GM21576 (cell line): ENCODE measurements around the gene SNRPA1.
A peak's percentile ranks its signal among the peaks of the same experiment; 100 is the strongest.

Source experiments
- ATAC-seq: cut with Tn5 transposase; IDR thresholded peaks from one replicate; pipeline ENCODE4 v1.9.1; 2021; ENCODE audit warnings: mild to moderate bottlenecking, moderate library complexity; ENCODE audit not compliant: unreplicated experiment

The SNRPA1 gene

DNA sequence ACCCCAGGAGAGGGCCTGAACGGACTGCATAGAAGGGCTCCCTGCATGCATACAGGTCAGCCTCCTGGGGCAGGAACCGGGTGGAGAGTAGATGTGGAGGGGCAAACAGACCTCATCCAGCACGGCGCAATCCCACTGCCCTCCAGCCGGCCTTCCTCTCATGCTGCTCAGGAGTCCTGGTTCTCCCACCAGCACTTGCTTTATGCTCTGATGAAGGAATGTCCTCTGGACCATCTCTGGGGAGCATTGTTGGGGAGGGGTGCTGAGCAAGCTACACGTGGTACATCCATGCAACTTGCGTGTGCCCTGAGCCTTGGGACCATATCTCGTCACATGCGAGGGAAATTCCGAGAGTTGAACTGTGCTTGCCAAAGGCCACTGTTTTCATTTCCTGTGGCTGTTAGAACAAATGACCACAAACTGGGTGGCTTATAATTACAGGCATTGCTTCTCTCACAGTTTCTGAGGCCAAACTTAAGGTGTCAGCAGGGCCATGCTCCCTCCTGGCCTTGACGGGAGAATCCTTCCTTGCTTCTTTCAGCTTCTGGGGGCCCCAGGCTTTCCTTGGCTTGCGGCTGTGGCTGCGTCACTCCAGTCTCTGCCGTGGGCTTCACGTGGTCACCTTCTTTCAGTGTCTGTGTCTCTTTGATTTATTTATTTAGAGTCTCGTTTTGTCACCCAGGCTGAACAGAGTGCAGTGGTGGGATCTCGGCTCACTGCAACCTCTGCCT is 30.0 kb downstream of the SNRPA1 start:
- no peak for ATAC-seq

DNA sequence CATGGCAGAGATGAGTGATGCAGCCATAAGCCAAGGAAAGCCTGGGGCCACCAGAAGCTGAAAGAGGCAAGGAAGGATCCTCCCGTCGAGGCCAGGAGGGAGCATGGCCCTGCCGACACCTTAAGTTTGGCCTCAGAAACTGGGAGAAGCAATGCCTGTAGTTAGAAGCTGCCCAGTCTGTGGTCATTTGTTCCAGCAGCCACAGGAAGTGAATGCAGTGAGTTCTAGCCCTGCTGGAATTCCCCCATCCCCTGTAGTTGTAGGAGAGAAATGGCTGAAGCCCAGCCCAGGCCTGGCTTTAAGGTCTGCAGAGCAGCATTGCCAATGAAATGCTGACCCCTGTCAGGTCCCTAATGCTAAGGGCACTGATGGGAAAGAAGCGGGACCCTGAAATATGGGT is 31.0 kb downstream of the SNRPA1 start:
- ATAC-seq, result no peak

DNA sequence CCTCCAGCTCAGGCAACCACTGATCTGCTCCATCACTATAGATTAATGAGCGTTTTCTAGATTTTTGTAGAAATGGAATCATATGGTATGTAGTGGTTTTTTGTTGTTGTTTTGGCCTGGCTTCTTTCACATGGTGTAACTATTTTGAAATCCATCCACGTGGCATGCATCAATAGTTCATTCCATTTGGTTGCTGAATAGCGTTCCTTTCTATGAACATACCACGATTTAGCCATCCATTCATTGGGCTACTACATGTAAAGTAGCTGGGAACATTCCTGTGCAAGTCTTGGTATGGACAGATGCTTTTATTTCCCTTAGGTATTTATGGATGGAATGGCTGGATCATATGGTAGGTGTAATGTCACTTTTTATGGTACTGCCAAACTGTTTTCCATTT is 32.5 kb downstream of the SNRPA1 start:
- no peak for ATAC-seq

DNA sequence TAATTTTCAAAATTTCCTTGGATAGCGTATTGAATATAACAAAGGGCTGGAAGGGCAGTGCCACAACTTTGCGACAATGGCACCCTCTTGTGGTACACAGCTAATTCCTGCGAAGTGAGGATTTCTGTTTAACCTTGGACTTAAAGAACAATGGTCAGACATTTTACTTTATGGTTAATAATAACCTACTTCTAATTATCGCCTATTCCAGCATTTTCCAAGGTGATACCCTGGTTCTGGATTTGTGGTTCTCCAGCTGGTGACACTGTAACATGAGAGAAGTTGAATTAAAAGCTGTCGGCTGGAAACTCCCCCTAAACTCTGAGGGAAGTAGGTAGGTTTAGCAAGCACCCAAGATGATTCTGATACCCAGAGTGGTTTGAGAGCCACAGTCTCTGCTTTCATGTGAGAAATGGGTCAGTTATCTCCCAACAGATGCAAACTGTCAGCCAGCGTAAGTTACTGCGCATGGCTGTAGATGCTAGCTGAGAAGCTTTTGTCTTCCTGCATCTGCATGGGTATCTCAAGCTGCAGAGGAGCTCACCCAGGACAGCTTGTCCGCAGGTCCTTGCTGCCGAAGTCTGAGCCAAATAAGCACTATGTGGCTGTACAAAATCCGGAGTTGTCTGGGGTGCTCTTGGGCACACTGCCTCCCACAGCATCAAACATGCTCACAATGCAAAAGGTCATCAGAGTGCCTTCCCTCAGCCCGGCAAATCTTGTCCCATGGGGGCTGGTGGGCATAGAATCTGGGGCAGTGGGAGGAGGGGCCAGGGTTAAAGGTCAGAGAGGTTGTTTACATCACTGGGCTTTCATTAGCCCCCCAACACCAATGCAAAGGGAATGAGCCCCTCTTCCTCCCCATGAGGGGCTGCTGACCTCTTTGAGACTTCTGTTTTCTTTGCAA is 36.6 kb downstream of the SNRPA1 start:
- ATAC-seq, result peak; percentile 65

DNA sequence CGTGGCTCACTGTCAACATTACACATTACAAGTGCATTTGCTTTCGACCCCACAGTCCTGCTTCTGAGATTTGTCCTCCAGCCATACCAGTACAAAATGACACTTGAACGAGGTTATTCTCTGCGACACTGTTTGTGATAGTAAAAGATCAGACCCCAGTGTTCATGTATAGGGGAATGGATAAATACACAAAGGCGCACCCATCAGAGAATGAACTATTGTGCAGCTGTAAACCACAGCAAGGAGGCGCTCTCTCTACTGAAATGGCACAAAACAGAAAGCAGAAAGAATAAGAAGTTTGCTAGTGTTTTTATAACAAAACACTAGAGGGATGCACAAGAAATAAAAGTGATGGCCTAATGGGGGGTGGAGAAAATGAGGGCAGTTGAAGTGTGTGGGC is 38.3 kb downstream of the SNRPA1 start:
- ATAC-seq, result no peak

DNA sequence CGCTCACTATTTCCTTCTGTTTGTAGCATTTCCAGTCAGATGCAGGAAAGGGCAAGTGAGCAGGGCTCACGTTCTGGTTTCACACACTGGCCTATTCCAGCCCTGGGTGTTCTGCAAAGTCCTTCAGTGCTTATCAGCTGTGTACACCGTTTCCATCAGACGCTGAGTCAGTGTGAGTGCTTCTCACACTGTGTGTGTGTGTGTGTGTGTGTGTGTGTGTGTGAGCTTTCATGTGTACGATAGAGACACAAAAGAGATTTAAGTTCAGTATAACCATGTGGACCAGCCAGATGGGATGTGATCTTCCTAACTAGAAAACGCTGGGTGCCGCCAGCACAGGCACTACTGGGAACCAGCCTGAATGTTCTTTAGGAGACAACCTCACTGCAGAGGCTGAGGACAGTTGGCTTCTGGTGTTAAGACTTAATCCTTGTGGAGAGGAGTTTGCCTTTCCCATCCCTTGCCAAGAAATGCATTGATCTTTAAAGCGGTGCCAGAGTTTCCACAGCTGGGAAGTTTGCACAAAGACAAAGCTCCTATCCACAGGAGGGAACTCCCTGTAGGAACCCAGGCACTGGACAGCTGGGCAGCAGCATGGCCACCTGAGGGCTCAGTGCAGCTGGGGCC is 39.3 kb downstream of the SNRPA1 start:
- ATAC-seq, result no peak

DNA sequence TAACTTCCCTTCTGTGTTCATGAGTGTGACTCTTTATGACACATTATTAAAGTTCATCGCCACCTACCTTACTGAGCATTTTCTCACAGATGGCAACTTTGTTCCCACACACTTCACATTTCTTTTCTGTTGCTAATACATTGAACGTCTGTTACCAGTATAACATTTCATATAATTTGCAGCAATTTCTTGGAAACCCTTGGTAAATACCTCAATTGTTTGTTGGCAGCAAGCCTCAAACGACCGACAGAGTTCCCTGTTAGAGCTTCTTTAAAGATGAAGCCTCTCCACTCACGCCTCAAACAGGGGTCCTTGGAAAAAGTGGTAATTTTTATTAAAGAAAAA is 40.0 kb downstream of the SNRPA1 start:
- no peak for ATAC-seq

DNA sequence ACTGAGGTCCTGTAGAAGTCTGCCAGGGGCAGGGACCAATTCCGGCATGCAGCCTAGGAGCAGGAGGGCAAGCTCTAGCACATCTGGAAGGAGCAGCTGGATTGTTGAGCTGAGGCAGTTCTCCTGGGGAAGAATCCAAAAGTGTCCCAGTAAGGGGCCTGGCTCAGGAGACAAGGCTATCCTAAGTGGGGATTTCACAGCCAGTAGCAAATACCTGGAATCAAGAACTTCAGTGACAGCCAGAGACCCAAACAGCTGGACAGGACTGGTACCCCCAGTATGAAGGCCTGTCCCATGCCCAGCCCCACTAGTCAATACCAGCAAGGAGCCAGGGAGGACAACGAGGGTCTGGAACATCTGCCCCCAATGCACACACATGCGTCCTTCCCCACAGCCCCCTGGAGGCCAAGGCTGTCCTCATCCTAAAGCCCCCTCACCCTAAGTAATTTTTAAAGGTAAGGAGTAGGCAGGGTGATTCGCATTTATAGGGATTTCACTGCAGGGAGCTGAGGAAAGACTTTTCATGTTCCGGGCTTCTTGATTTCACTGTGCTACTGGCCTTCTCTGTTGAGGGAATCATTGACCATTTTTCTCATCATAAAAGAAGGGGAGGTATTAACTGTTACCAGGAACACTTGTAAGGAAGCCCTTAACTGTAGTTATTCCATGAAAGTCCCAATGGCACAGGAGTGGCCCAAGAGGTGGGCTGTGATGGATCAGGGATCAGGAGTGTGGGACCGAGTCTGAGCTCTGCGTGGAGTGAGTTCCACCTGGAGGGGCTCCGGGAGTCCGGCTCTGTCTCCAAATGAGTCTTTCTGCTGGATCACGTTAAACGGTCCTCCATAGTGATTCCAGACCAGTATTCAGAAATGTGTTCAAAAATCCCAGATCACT is 40.6 kb downstream of the SNRPA1 start:
- ATAC-seq, result no peak

DNA sequence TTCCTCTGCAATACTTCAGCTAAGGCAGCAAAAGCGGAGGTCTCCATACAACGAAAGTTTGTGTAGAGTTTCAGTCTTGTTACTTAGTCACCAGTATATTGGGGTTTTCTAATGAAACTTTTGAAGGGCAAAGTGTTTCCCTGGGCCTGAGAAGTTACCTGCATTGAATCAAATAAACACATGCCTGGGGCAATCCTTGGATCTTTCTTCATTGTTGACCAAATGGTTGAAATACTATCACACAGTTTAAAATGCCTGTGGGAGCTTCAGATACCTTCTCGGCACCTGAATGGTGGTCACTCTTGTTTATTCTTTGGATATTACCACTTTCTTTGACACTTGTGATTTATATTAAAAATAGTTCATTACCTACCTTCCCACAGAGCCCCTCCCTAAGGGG is 42.2 kb downstream of the SNRPA1 start:
- ATAC-seq, result no peak

DNA sequence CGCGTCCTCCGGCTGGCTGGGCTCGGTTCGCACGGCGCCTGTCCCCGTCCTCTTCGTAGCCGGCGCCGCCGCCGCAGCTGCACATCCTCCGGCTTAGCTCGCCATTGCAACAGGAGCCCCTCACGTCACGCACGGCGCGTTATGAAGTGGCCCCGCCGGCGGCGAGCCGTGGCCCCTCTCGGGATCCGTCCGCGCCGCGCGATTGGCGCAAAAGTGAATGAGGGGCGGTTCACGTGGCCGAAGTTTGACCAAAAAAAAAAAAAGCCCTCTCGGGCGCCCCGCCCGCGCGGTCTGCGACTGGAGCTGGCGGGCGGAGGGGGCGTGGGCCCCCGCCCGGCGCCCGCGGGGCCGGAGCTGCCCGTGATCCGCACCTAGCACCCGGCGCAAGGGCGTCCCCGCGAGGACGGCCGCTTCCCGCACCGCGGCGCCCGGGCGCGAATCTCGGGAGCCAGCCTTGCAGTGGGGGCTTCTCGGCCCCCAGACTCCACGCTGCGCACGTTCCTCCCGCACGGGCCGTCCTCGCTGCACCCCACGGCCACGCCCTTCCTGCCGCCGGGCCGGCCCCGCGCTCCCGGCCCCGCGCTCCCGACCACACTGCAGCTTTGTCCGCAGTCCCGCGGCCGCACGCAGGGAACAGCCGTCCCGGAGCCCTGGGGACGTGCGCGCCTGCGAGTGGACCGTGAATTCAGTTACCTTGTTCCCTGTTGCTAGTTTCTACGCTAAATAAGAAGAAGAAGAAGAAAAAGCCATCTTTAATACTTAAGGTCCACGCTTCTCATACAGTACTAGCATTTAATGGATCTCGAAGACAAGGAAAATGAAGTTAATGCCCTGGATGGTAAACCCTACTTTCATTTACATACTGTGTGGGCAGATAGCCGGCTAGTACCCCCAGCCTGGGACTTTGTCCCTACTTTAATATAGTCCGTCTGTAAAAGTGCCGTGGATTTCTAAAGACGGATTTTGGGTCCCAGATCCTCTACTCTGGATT is 42.9 kb downstream of the SNRPA1 start, which contains the start of gene CHSY1:
TSS of gene CHSY1 (minus strand) at position 219 of the 991 bp plus-strand sequence. CDS start 592 bp downstream, outside the sequence.
- peak; percentile 59 for ATAC-seq

DNA sequence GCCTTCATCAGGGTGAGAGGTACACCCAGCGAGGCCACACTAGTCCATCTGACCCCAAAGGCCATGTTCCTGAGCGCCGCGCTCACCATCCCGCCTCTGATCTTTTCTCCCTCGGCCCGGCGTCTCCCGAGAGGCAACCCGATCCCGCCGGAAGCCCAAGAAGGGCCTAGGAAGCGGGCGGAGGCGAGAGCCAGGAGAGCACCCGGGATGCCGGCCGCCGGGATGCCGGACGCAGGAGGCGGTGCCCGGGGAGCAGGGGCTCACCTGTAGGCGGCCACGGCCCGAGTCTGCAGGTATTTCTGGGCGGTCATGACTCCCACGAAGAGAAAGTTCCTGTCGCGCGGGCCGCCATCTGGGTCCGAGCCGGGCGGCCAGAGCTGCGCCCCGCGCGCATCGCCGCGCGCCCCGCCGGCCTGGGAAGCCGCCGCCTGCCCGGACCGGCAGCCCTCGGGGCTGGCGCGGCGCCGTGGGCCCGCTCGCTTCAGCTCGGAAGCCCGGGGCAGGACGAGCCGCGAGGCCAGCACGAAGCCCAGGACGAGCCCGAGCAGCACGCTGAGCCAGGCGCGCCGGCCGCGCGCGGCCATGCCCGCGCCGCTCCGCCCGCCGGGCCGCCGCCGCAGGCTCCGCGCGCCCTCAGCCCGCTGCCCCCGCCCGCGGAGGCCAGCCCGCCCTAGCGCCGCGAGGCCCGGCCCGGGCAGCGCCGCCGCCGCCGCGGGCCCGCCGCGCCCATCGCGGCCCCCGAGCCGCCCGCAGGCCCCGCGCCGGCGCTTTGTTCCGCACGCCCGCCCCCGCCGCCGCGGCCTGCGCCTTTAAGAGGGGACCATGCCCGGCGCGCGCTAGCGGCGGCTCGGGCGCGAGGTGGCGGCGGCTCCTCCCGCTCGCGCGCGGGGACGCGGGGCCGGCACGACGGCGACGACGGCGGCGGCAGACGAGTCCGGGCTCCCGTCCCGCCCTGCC is 43.9 kb downstream of the SNRPA1 start:
- ATAC-seq, result peak; percentile 10

DNA sequence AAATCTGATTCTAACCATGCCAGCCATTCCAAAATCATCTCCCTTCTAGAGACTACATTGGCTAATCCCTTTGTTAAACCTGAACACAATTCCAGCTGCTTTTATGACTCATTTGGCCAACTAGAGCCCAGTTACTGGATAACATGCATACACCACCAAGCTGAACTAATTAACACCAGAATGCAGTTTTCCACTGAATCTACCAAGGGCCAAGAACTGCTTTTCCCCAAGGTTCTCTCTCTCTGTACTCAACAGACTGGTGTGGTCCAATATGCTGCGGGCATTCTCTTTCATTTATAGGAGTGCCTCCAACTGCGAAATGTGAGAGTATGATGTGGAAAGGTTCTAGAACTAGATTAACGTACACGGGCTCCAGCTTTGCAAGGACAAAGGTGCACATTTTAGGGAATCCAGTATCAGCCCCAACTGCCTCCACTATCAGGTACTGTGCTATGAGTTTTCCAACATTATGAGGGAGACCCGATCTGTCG is 44.7 kb downstream of the SNRPA1 start:
- ATAC-seq, result no peak

DNA sequence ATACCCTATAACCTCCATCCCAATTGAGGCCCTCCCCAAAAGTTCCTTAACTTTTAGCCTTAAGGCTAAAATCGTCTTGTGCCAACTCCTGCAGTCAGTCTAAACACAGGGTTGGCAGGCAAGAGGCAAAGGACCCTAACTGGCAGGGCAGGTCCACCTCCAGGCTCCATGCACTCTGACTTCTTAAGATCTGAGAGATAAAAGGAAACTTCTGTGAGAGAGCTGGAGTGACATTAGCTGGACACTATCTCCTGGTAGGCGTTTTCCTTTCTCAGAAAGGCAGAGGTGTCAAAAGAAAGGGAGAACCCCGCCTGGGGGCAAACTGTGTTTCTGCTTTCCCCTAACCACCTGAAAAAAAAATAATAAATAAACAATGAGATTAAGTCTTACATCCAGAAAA is 46.8 kb downstream of the SNRPA1 start:
- ATAC-seq, result no peak

DNA sequence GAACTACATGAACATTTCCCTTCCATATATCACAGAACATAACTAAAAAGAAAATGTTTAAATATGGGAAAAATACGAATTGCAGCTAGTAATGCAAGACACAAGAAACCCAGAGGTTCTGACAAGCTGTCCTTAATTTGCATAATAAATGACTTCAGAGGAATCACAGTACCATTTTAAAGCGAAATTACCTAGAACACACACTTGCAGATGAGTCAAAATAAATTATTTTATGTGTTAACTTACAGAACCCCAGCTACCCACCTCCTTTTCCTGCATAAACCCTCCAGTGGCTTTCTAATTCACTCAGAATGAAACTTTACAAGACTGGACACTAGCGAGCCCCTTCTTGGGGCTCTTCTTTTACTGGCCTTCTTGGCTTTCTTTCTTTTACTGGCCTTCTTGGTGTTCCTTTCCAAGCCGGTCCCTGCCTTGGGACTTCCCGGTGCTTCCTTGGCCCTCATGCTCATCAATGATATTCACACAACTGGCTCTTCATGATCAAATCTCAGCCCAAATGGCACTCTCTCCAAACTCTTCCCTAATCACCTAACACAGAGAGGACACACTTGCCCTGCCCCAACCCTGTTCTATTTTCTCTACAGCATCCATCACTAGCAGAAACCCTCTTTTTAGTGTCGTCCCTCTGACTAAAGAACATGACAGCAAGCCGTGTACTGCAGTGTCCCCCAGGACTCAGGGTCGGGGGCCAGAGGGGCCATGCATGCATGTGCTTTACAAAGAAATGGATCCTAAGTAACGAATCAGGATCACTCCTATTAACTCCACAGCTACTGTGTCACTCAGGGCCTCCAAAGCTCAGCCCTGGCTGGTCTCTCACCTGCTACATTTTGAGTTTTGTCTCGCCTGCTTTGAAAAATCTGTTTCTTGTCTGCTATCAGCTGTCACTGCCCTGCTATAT is 48.0 kb downstream of the SNRPA1 start:
- ATAC-seq, result no peak

DNA sequence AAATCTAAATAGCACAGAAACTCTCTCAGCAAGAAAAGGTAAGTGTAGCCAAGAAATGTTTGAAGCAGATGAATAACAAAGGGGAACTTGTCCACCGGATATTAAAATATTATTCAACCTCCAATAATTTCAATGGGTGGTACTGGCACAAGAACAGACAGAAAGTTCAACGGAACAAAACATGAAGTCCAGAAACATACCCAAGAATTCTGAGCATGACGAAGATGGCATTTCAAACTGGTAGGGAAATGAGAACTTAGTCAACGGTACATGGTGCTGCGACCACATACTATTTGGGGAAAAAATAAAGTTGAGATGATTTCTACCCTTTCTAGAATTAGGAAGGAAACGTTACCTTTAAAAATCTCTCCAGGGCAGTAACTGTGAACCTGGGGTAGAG is 48.7 kb downstream of the SNRPA1 start:
- ATAC-seq, result no peak

DNA sequence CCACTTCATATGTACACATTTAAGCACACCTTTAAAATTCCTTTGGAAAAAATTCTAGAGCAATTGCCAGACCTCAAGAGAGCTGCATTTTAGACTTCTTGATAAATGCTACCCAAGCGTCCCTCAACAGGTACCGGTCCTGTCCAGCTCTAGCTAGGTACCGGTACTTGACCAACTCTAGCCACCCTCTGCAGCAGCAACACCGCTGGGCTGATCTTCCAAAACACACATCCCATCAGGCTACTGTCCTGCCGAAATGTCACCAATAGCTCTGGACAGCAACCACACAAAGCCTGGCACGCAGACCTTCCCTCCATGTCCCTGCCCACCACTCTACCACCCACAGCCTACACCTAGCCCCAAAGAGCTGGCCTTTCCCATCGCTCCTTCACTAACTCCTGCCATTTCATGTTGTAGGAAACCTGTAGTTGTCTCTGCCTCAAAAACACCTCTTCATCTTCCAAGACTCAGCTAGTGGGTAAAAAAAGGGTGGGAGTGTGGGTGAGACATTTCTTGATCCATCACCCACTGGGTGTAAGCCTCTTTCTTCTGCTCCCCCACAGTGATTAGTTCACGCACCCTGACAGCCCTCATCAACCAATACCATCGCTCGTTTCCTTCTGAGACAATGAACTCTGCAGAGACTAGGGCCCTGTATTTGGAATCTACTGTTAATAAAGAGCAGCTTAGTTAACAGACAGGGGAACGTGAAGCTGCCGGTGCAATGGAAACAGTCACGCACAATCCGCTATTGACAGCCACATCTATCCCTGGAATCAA is 50.0 kb downstream of the SNRPA1 start:
- ATAC-seq, result no peak
